ENCODE measurements around the gene TENM4. TPM values are rescaled to one million over a fixed set of nuclear protein-coding genes. Genes with fewer than 3 reads are reported as not detected.

Gene TENM4
- total RNA-seq, 1 donor from 2014 or later: 11.9 TPM

DNA sequence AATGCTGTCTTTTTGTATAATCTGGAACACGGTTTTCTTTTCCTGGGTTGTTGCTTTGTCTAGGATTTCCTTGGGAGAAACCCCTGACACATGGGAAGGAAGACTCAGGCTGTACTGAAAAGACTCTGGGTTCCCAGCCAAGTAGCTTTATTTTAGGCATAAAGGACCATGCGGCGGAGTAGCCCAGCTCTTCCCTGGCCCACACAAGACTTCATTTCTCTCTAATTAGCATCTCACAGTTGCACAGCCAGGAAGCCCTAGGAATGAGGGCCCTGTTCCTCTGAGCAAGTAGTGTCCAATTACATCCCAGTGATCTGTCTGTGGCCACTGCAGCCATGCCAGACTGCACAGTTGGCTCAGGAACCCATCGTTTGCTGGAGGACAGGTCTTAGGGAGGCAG is 319.5 kb downstream of the TENM4 start:
- no peaks in the 10 kb centered on the region for H3K4me1 ChIP-seq
- intact Hi-C loops (cut with DNase I): no loop called here
- H3K36me3 ChIP-seq: no peaks in the 10 kb centered on the region
- H3K27me3 ChIP-seq: no peaks in the 10 kb centered on the region
- DNase-seq (ENCODE audit: low spot score in 2 of 2): no peak
- H3K4me3 ChIP-seq: no peak overlapping the region
- TF ChIP-seq, protein P1, sequence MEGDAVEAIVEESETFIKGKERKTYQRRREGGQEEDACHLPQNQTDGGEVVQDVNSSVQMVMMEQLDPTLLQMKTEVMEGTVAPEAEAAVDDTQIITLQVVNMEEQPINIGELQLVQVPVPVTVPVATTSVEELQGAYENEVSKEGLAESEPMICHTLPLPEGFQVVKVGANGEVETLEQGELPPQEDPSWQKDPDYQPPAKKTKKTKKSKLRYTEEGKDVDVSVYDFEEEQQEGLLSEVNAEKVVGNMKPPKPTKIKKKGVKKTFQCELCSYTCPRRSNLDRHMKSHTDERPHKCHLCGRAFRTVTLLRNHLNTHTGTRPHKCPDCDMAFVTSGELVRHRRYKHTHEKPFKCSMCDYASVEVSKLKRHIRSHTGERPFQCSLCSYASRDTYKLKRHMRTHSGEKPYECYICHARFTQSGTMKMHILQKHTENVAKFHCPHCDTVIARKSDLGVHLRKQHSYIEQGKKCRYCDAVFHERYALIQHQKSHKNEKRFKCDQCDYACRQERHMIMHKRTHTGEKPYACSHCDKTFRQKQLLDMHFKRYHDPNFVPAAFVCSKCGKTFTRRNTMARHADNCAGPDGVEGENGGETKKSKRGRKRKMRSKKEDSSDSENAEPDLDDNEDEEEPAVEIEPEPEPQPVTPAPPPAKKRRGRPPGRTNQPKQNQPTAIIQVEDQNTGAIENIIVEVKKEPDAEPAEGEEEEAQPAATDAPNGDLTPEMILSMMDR (IDR thresholded peaks at IDR 0.05): no peak
- peaks cover 0 to 10% of the 10 kb centered on the region in 2 donors for H3K9me3 ChIP-seq
- no peak overlapping the region for H3K27ac ChIP-seq

DNA sequence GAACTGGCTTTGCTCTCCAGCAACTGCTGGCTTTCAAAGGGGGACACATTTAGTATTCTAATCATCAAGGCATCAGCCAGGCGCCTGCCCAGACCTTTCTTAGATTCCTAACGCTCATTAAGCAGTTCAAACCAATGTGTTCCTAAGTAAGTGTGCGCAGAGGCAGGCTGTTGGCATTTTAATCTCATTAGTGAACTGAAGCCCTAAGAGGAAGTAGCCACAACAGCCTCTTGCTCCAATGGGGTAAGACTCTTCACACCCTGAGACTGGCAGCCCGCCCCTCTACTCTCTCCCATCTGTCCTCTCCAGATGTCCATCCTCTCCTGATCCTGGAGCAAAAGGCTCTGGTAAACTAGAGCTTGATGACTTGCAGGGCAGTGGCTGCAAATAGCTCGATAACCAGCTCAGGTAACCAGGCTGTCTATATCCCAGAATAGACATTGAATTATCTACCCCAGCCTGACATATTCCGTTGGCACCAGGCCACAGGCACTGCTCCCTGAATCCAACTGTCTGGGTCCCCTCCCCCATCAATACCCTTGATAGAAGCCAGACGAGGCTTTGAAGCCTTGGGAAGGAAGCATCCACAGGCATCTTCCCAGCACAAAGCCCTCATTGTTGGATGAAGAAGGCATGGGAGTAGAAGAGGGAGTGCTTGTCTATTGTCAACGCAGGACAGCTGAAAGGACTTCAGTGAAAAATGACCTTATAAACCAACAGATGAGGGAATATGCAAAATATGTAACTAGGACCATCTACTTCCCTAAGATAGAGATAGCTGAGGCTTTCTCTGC is 321.1 kb downstream of the TENM4 start:
- Histone ChIP-seq H3K36me3 (no peaks in the 10 kb centered on the region), H3K27ac (no peak overlapping the region), H3K27me3 (no peaks in the 10 kb centered on the region), H3K4me3 (no peak overlapping the region), H3K9me3 (no peaks in the 10 kb centered on the region), H3K4me1 (no peaks in the 10 kb centered on the region)
- TF ChIP-seq, protein P1 (IDR thresholded peaks at IDR 0.05): no peak
- intact Hi-C loops (cut with DNase I): no loop called here
- DNase-seq (ENCODE audit: low spot score in 2 of 2): no peak

DNA sequence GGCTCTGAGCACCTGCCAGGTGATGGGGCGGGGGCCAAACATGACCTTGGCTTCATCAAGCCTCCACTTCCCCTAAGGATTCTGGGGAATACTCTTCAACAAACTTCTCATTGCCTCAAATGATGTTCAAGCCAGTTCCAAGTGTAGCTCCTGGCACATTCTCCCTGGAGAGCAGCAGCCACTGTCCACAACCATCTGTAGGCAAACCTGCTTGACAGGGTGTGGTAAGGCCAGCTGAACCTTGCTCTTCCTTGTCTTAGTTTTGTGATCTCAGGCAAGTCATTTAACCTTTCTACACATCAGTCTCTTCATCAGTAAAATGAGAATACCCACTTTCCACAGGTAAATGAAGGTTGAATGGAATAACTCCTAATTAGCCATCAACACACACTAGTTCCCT is 323.3 kb downstream of the TENM4 start:
- H3K4me3 ChIP-seq: no peak overlapping the region
- TF ChIP-seq, protein P1 (IDR thresholded peaks at IDR 0.05): no peak
- no peaks in the 10 kb centered on the region for H3K9me3 ChIP-seq
- intact Hi-C loops (cut with DNase I): no loop called here
- DNase-seq (ENCODE audit: low spot score in 2 of 2): no peak
- H3K4me1 ChIP-seq: no peaks in the 10 kb centered on the region
- H3K27ac ChIP-seq: no peak overlapping the region
- no peaks in the 10 kb centered on the region for H3K27me3 ChIP-seq
- no peaks in the 10 kb centered on the region for H3K36me3 ChIP-seq

GRCh38 chr11:79116600-79116999 is 324.2 kb downstream of the TENM4 start:
- intact Hi-C loops (cut with DNase I): no loop called here
- no peaks in the 10 kb centered on the region for H3K4me1 ChIP-seq
- no peak overlapping the region for H3K27ac ChIP-seq
- DNase-seq (ENCODE audit: low spot score in 2 of 2): no peak
- H3K4me3 ChIP-seq: no peak overlapping the region
- no peaks in the 10 kb centered on the region for H3K27me3 ChIP-seq
- TF ChIP-seq, protein P1 (IDR thresholded peaks at IDR 0.05): no peak
- H3K36me3 ChIP-seq: no peaks in the 10 kb centered on the region
- H3K9me3 ChIP-seq: no peaks in the 10 kb centered on the region

DNA sequence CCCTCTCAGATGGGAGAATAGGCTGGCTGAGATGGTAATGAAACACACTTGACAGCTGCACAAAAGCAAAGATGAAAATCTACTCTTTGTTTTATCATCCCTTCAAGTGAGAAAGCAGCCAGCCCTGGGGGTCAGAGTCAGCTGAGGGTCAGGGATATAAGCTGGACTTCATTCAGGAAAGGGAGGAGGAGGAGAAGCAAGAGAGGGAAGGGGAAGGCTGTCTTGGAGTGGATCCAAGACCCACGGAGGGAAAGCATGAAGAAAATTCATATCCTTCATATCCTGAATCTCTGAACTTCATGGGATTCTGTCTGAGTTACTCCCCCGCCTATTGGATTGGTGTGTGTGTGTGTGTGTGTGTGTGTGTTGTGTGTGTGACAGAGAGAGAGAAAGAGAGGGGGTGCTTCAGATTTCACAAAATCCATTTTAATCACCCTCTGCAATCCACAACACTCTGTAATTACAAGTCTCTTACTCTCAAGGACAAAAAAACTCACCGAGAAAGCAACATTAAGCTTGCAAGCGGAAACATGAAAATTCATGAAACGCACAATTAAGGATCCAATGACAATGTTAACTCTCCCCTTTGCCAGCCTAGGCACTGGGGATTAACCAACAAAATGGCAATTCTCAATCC is 327.7 kb downstream of the TENM4 start:
- H3K9me3 ChIP-seq: no peaks in the 10 kb centered on the region
- H3K4me3 ChIP-seq: no peak overlapping the region
- no peak overlapping the region for H3K27ac ChIP-seq
- no peaks in the 10 kb centered on the region for H3K4me1 ChIP-seq
- intact Hi-C loops (cut with DNase I): no loop called here
- DNase-seq (ENCODE audit: low spot score in 2 of 2): no peak
- no peaks in the 10 kb centered on the region for H3K27me3 ChIP-seq
- TF ChIP-seq, protein P1 (IDR thresholded peaks at IDR 0.05): no peak
- H3K36me3 ChIP-seq: no peaks in the 10 kb centered on the region
